Epithelial cell of esophagus (primary cell): Measurements from ENCODE around the gene VPS4A.

Experiments used
- DNase-seq: peaks from one replicate; pipeline ENCODE4 v3.0.0; 2010; ENCODE audit warnings: low read depth
- H3K4me3 ChIP-seq: 2 replicates; pipeline ENCODE4 v1.5.1; 2011; ENCODE audit warnings: mild to moderate bottlenecking, low read length, control low read depth
- CTCF ChIP-seq: IDR thresholded peaks from 2 replicates; pipeline ENCODE4 v1.5.1; 2011; ENCODE audit warnings: low read depth, mild to moderate bottlenecking, low read length, control low read depth, inconsistent platforms; ENCODE audit not compliant: insufficient read depth; ENCODE audit errors: missing control alignments

The VPS4A gene

GRCh38 chr16:69316595-69317034, 5.5 kb downstream of the VPS4A start:
- no peak overlapping the region for H3K4me3 ChIP-seq
- DNase-seq, result no peak
- TF ChIP-seq CTCF, result no peak

- TF ChIP-seq CTCF, result no peak
- no peak overlapping the region for H3K4me3 ChIP-seq
- no peak for DNase-seq
These were observed 7.2 kb downstream of the VPS4A start for GRCh38 chr16:69318177-69318910.

- no peak overlapping the region for H3K4me3 ChIP-seq
- TF ChIP-seq CTCF, result no peak
- DNase-seq, result no peak
These were observed 7.8 kb downstream of the VPS4A start for GRCh38 chr16:69318911-69319289.

GRCh38 chr16:69319381-69319780, 8.2 kb downstream of the VPS4A start:
- no peak for TF ChIP-seq CTCF
- no peak overlapping the region for H3K4me3 ChIP-seq
- no peak for DNase-seq

GRCh38 chr16:69319826-69320739, 8.9 kb downstream of the VPS4A start:
- DNase-seq, result no peak
- no peak overlapping the region for H3K4me3 ChIP-seq
- TF ChIP-seq CTCF, result no peak

- DNase-seq, result no peak
- no peak overlapping the region for H3K4me3 ChIP-seq
- TF ChIP-seq CTCF, result no peak
These were observed 9.6 kb downstream of the VPS4A start for GRCh38 chr16:69320740-69321073.
